Activated naive CD8-positive, alpha-beta T cell treated with anti-CD3 and anti-CD28 coated beads, Interleukin-2, amount 10 ng/mL, durations not matched to agents 7 days and 5 days (primary cell): ENCODE results near the gene MGAT4D. TPM values are rescaled to one million over a fixed set of nuclear protein-coding genes. Genes with fewer than 3 reads are reported as not detected.
"Not testable (repeated sequence)": the region's sequence is repeated elsewhere in the genome, so short reads cannot be mapped to it uniquely, and the experiment has no call there.

Source experiments
- ATAC-seq: fragments of 150-1000 bp; cut with Tn5 transposase; one replicate; pipeline ENCODE4 v1.10.0; 2021; ENCODE audit warnings: low read depth, moderate library complexity
- POLR2A ChIA-PET: fragments of 350-600 bp; sonication (Branson Sonifier 250); formaldehyde crosslinking; loops from one replicate; lab custom pipeline; 2021; ENCODE audit warnings: antibody characterized with exemption; lab: Charles Lee
- DNase-seq: peaks from one replicate; pipeline ENCODE4 v3.0.0; 2021
- H3K27ac Mint-ChIP-seq: one replicate; pipeline ENCODE4 v1.8.0; 2022; ENCODE audit warnings: mild to moderate bottlenecking, mixed read lengths
- H3K27me3 Mint-ChIP-seq: one replicate; pipeline ENCODE4 v1.8.0; 2022; ENCODE audit warnings: mild to moderate bottlenecking, moderate library complexity, mixed read lengths
- H3K36me3 Mint-ChIP-seq: one replicate; pipeline ENCODE4 v1.8.0; 2021; ENCODE audit warnings: mild to moderate bottlenecking, mixed read lengths
- H3K4me1 Mint-ChIP-seq: one replicate; pipeline ENCODE4 v1.8.0; 2021; ENCODE audit warnings: mixed read lengths
- H3K4me3 Mint-ChIP-seq: one replicate; pipeline ENCODE4 v1.8.0; 2022; ENCODE audit warnings: mild to moderate bottlenecking, moderate library complexity, mixed read lengths
- H3K9me3 Mint-ChIP-seq: one replicate; pipeline ENCODE4 v1.8.0; 2021; ENCODE audit warnings: mixed read lengths
- total RNA-seq, 2 experiments: library from RNA; stranded (reverse); gene quantifications; one replicate each; pipeline ENCODE4 v1.2.3, GENCODE V29; 2021

Gene MGAT4D
- total RNA-seq, 2 experiments from 2014 or later, result not detected

DNA sequence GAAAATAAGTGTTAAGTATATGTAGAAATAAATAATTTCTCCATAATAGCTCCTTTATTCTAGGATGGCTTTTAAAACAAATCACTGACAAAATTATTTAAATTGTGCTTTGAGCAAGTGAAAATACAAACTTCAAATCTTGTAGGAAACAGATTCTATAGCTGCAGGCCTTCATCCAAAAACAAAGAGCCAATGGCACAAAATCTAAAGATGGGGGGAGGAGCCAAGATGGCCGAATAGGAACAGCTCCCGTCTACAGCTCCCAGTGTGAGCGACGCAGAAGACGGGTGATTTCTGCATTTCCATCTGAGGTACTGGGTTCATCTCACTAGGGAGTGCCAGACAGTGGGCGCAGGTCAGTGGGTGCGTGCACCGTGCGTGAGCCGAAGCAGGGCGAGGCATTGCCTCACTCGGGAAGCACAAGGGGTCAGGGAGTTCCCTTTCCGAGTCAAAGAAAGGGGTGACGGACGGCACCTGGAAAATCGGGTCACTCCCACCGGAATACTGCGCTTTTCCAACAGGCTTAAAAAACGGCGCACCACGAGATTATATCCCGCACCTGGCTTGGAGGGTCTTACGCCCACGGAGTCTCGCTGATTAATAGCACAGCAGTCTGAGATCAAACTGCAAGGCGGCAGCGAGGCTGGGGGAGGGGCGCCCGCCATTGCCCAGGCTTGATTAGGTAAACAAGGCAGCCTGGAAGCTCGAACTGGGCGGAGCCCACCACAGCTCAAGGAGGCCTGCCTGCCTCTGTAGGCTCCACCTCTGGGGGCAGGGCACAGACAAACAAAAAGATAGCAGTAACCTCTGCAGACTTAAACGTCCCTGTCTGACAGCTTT, 84.7 kb downstream of the MGAT4D start:
- DNase-seq, ATAC-seq, H3K4me3 Mint-ChIP-seq, POLR2A ChIA-PET, H3K36me3 Mint-ChIP-seq, H3K9me3 Mint-ChIP-seq, H3K4me1 Mint-ChIP-seq, H3K27ac Mint-ChIP-seq: not testable (repeated sequence)
- H3K27me3 Mint-ChIP-seq, result peaks cover 13% of the 10 kb centered on the region

DNA sequence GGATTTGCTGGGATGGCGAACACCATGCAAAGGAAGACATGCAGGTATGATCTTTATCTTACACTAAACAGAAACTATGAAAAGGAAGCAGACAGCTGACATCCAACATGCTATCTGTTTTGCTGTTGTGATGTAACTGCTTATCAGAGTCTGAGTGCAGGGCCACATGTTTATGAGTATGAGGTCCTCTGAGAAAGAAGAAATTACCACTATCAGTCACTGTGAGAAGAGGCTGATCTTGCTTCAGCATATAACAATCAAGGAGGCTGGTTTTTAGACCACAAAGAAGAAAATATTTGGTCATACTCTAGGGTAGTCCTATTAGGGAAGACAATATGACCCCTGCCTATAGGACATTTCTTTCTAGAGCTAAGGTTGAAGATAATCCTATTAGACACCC, 89.1 kb downstream of the MGAT4D start:
- peaks cover 21% of the 10 kb centered on the region for H3K27me3 Mint-ChIP-seq

DNA sequence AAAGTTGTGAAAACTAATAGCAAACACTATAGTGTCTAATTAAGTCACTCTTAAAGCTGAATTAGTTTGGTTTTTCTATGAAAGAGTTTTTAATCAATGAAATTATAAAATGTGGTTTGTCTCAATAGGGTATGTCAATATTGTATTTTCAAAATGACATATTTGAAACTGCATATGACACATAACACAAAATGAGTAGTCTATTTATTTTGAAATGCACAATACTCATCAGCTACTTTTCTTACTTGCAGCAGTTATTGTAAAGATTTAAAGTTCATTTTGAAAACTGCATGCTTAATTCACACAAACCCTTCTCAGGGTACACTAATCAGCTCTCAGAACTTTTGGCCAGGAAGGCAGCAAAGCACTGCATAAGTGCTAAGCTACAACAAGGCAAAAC, 91.8 kb downstream of the MGAT4D start:
- H3K9me3 Mint-ChIP-seq, result no peaks in the 10 kb centered on the region
- DNase-seq, result no peak

More for the DNA sequence above, 89.1 kb downstream of the MGAT4D start:
- H3K4me1 Mint-ChIP-seq, result no peaks in the 10 kb centered on the region
- no peak overlapping the region for H3K4me3 Mint-ChIP-seq
- H3K9me3 Mint-ChIP-seq, result no peaks in the 10 kb centered on the region
- POLR2A ChIA-PET, result no interaction called here
- ATAC-seq (no peak), DNase-seq (no peak)
- H3K36me3 Mint-ChIP-seq, result no peaks in the 10 kb centered on the region
- H3K27ac Mint-ChIP-seq, result no peak overlapping the region

DNA sequence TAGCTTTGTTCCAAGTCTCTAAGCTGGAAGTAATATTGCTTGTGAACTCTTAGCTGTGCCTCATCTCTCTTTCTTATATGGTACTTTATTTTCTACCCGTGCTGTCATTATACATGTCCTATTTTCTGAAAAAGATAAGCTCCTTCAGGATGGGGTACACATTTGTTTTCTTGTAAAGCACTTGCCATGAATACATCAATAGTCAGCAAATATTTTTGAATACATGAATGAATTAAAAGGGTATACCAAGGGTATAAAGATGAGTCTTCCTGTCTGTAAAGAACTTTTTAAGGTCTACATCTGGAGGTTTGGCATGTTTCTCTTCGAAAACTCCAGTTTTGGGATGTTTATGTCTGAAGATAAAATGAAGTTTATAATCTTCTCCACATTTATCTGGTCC, 98.0 kb downstream of the MGAT4D start:
- Mint-ChIP-seq H3K4me3 (no peak overlapping the region), H3K9me3 (no peaks in the 10 kb centered on the region), H3K27me3 (peaks cover 14% of the 10 kb centered on the region), H3K36me3 (no peaks in the 10 kb centered on the region), H3K4me1 (no peaks in the 10 kb centered on the region), H3K27ac (no peak overlapping the region)
- POLR2A ChIA-PET, result no interaction called here
- DNase-seq, result no peak
- ATAC-seq, result no peak

More for the DNA sequence above, 91.8 kb downstream of the MGAT4D start:
- peaks cover 18% of the 10 kb centered on the region for H3K27me3 Mint-ChIP-seq
- no peak overlapping the region for H3K4me3 Mint-ChIP-seq
- no peak for ATAC-seq
- H3K36me3 Mint-ChIP-seq, result no peaks in the 10 kb centered on the region
- H3K27ac Mint-ChIP-seq, result no peak overlapping the region
- POLR2A ChIA-PET, result no interaction called here
- no peaks in the 10 kb centered on the region for H3K4me1 Mint-ChIP-seq

DNA sequence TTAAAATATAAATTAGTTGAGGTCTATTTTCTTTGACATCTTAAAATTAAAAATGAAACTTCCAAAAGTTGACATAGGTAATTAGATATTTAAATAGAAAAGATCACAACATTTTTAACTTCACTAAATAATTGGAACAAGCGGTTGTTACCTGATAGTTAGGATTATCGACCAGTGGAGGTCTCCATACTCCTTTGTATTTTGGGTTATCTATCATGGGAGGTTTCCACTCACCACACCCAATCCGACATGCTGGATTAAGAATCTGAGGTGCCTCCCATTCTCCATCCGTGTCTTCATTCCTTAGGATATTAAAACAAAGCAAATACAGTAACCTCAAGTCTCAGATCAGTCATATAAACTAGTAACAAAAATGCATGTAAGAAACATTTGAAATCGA, 102.4 kb downstream of the MGAT4D start:
- Mint-ChIP-seq H3K4me3 (no peak overlapping the region), H3K36me3 (no peaks in the 10 kb centered on the region), H3K9me3 (no peaks in the 10 kb centered on the region), H3K4me1 (no peaks in the 10 kb centered on the region), H3K27me3 (peaks cover 20% of the 10 kb centered on the region), H3K27ac (no peak overlapping the region)
- no peak for DNase-seq
- ATAC-seq, result no peak
- POLR2A ChIA-PET, result no interaction called here

Other genes with a start within 250 kb of the MGAT4D start
- gene SCOC, start 124.6 kb downstream of the MGAT4D start, total RNA-seq, result 10 to 100 TPM; 24.0 to 26.5 TPM
- not detected for gene CLGN, start 70.6 kb downstream of the MGAT4D start, total RNA-seq
- 10 to 100 TPM; 21.8 to 22.9 TPM for gene ELMOD2, start 25.9 kb upstream of the MGAT4D start, total RNA-seq
- gene UCP1, start 70.7 kb upstream of the MGAT4D start, total RNA-seq, result not detected